Measurements from ENCODE around the gene PPP6R1. TPM values are rescaled to one million over a fixed set of nuclear protein-coding genes. Genes with fewer than 3 reads are reported as not detected.
"Not testable (repeated sequence)": the region's sequence is repeated elsewhere in the genome, so short reads cannot be mapped to it uniquely, and the experiment has no call there.

PPP6R1 gene
- total RNA-seq, 2 donors from 2014 or later = 260 to 492 TPM

DNA sequence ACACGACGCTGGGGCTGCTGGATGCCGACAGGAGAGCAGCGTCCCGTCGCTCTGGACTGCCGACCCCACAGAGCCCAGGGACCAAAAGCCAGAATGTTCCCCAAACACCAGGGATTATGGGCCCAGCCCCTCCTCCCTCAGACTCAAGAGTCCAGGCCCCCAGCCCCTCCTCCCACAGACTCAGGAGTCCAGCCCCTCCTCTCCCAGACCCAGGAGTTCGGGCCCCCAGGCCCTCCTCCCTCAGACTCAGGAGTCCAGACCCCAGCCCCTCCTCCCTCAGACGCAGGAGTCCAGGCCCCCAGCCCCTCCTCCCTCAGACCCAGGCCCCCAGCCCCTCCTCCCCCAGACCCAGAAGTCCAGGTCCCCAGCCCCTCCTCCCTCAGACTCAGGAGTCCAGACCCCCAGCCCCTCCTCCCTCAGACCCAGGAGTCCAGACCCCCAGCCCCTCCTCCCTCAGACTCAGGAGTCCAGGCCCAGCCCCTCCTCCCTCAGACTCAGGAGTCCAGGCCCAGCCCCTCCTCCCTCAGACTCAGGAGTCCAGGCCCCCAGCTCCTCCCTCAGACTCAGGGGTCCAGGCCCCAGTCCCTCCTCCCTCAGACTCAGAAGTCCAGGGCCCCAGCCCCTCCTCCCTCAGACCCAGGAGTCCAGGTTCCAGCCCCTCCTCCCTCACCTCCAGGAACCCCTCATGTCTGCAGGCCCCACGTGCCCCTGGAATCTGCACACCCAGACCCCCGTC, 34.0 kb downstream of the PPP6R1 start:
- DNase-seq (ENCODE audit: low spot score); H3K27me3 Mint-ChIP-seq; H3K9me3 Mint-ChIP-seq; H3K4me3 Mint-ChIP-seq; ATAC-seq: not testable (repeated sequence)
- Mint-ChIP-seq H3K27ac (peak overlapping the region in 1 of 2 donors; percentile 12), H3K4me1 (ENCODE audit: low read depth in 2 of 2) (peaks cover 0 to 15% of the 10 kb centered on the region in 2 donors), H3K36me3 (peaks cover 11% of the 10 kb centered on the region)

DNA sequence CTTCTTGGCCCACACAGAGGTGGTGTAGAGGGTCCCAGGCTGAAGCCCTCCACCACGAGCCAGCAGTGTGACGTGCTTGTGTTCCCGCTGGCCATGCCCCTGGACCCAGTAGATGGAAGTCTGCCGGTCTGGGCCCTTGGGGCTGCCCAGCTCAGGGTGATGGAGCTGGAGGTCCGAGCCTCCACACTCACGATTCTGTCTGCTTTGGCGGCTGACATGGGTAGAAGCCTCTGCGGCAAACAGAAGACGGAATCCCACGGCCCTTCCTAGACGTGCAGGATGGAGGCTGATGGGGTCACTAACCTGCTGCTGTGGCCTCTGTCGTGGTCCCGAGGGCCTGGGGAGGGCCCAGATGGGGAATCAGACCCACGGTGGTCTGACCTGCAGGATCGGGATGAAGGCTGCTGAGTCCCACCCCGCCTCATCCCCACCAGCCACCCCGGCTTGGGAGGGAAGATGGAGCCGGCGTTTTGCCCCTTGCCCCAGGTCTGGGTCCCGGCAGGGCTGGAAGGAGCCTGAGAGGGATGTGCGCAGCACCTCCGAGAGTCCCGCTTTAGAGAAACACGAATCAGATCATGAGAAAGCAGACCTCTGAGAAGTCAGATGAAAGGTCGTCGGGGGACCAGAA, 34.7 kb downstream of the PPP6R1 start:
- peaks cover 11% of the 10 kb centered on the region for H3K36me3 Mint-ChIP-seq
- peaks cover 0 to 15% of the 10 kb centered on the region in 2 donors for H3K4me1 Mint-ChIP-seq (ENCODE audit: low read depth in 2 of 2)
- H3K27me3 Mint-ChIP-seq = no peaks in the 10 kb centered on the region
- no peak overlapping the region for H3K27ac Mint-ChIP-seq
- DNase-seq (ENCODE audit: low spot score) = no peak
- no peak for ATAC-seq
- H3K9me3 Mint-ChIP-seq = no peaks in the 10 kb centered on the region
- H3K4me3 Mint-ChIP-seq = no peak overlapping the region

GRCh38 chr19:55223291-55224037, 35.4 kb downstream of the PPP6R1 start:
- H3K9me3 Mint-ChIP-seq = no peaks in the 10 kb centered on the region
- H3K27me3 Mint-ChIP-seq = no peaks in the 10 kb centered on the region
- H3K27ac Mint-ChIP-seq = no peak overlapping the region
- H3K36me3 Mint-ChIP-seq = peaks cover 11% of the 10 kb centered on the region
- ATAC-seq = peak in 1 of 2 donors; percentile 5
- peaks cover 0 to 15% of the 10 kb centered on the region in 2 donors for H3K4me1 Mint-ChIP-seq (ENCODE audit: low read depth in 2 of 2)
- no peak for DNase-seq (ENCODE audit: low spot score)
- no peak overlapping the region for H3K4me3 Mint-ChIP-seq

DNA sequence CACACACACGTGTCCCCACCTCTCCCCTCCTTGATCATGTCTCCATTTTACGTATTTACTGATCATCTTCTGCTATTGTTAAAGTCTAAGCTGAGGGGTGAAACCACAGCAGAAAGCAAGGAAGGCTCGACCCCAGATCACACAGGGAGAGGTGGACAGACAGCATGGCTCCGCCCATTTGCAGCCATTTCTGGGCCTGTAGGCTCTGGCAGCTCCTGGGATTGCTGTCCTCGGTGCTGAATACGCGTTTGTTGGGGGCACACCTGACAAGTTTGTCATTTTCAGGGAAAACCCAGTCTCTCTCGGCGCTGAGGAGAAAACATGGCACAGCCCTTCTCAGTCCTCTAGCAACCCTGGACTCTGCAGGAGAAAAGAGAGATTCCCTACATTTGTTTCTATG, 38.3 kb downstream of the PPP6R1 start:
- ATAC-seq (no peak), DNase-seq (ENCODE audit: low spot score) (no peak)
- Mint-ChIP-seq H3K4me3 (no peak overlapping the region), H3K36me3 (peaks cover 11% of the 10 kb centered on the region), H3K4me1 (ENCODE audit: low read depth in 2 of 2) (peaks cover 11 to 19% of the 10 kb centered on the region in 2 donors), H3K9me3 (no peaks in the 10 kb centered on the region), H3K27me3 (peaks cover 4 to 8% of the 10 kb centered on the region in 2 donors), H3K27ac (no peak overlapping the region)

GRCh38 chr19:55216461-55217198, 42.2 kb downstream of the PPP6R1 start:
- H3K27me3 Mint-ChIP-seq = peaks cover 7 to 19% of the 10 kb centered on the region in 2 donors
- ATAC-seq (peak; percentile 55 to 71), DNase-seq (ENCODE audit: low spot score) (no peak)
- H3K27ac Mint-ChIP-seq = peak overlapping the region in 1 of 2 donors; percentile 45
- peaks cover 3% of the 10 kb centered on the region for H3K9me3 Mint-ChIP-seq
- H3K4me3 Mint-ChIP-seq = peak overlapping the region; percentile 45
- peaks cover 9% of the 10 kb centered on the region for H3K36me3 Mint-ChIP-seq
- H3K4me1 Mint-ChIP-seq (ENCODE audit: low read depth in 2 of 2) = peaks cover 11 to 22% of the 10 kb centered on the region in 2 donors

DNA sequence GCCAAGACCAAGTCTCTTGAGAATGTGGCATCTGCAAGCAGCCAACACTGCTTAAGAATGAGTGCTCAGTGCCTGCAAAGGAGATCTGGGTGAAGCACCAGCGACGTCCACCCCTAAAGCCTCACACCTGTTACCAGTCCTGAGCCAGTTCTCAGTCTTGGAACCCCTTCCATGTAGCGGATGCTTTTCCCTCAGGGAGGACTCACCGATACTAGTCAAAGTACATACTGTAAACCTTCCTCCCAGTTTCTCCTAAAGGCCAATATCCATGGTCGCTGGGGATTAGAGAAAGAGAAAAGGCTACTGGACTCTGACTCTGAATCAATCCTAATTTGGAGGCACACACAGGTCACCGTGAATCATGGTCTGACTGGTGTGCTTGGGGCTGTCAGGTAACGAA, 45.3 kb downstream of the PPP6R1 start:
- DNase-seq (ENCODE audit: low spot score) (no peak), ATAC-seq (no peak)
- H3K4me1 Mint-ChIP-seq (ENCODE audit: low read depth in 2 of 2) = peaks cover 11 to 19% of the 10 kb centered on the region in 2 donors
- H3K4me3 Mint-ChIP-seq = no peak overlapping the region
- peaks cover 7 to 21% of the 10 kb centered on the region in 2 donors for H3K27me3 Mint-ChIP-seq
- H3K9me3 Mint-ChIP-seq = peaks cover 3% of the 10 kb centered on the region
- H3K27ac Mint-ChIP-seq = no peak overlapping the region
- no peaks in the 10 kb centered on the region for H3K36me3 Mint-ChIP-seq

DNA sequence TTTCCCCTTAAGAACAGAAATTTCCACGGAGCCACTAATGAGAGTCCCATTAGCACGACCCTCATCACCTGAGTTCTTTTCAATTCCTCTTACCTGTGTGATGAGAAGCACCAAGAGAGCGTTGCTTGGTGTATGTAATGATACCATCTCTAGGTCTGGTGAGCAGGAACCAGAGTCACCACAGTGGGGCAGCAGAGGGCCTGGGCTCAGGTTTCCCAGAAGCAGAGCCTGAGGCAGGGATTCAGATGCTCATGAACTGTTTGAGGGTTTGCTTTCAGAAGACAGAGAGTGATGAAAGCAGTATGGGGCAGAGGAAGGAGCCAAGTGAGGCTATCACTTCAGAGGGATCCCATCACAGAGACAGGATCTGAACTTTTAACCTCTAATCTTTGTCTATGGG, 46.4 kb downstream of the PPP6R1 start:
- H3K27me3 Mint-ChIP-seq = peaks cover 7 to 21% of the 10 kb centered on the region in 2 donors
- H3K9me3 Mint-ChIP-seq = peaks cover 3% of the 10 kb centered on the region
- no peaks in the 10 kb centered on the region for H3K36me3 Mint-ChIP-seq
- no peak overlapping the region for H3K4me3 Mint-ChIP-seq
- H3K27ac Mint-ChIP-seq = no peak overlapping the region
- H3K4me1 Mint-ChIP-seq (ENCODE audit: low read depth in 2 of 2) = peaks cover 11 to 19% of the 10 kb centered on the region in 2 donors
- ATAC-seq (peak; percentile 63 to 71), DNase-seq (ENCODE audit: low spot score) (peak; percentile 71)

DNA sequence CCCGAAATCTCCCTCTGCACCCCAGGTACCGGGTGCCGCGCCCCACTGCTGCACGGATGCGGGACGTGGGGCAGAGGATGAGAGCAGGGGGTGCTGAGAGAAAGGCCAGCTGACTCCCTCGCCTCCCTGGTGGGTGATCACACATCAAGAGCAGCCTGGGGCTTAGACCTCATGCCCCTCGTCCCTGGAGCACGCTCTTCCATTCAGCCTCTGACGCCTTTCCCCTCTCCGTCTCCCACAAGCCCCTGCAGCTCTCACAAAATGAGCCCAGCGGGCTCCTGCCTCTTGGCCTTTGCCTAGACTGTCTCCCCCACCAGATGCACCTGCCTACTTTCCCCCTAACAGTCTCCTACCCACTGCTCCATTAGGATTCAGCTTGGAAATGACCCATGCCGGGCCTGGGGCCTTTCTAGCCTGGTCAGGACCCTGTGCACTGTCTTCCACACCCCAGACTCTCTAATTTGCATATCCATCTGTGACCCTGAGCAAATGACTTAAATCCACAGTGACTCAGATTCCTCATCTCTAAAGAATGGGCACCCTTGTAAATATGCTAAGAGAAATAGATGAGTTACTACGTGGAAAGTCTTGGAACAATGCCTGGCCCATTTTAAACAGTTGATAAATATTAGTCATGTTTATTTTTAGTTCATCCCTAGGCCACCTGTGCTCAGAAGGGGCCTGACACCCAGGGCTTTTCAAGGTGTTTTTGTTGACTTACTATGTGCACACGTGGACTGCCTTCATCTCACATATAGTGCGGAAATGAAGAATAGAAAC, 48.9 kb downstream of the PPP6R1 start:
- peaks cover 3% of the 10 kb centered on the region for H3K9me3 Mint-ChIP-seq
- H3K27me3 Mint-ChIP-seq = peaks cover 5 to 17% of the 10 kb centered on the region in 2 donors
- peaks cover 5 to 13% of the 10 kb centered on the region in 2 donors for H3K4me1 Mint-ChIP-seq (ENCODE audit: low read depth in 2 of 2)
- no peak for ATAC-seq
- no peak for DNase-seq (ENCODE audit: low spot score)
- no peaks in the 10 kb centered on the region for H3K36me3 Mint-ChIP-seq
- peak overlapping the region in 1 of 2 donors; percentile 19 for H3K27ac Mint-ChIP-seq
- no peak overlapping the region for H3K4me3 Mint-ChIP-seq

DNA sequence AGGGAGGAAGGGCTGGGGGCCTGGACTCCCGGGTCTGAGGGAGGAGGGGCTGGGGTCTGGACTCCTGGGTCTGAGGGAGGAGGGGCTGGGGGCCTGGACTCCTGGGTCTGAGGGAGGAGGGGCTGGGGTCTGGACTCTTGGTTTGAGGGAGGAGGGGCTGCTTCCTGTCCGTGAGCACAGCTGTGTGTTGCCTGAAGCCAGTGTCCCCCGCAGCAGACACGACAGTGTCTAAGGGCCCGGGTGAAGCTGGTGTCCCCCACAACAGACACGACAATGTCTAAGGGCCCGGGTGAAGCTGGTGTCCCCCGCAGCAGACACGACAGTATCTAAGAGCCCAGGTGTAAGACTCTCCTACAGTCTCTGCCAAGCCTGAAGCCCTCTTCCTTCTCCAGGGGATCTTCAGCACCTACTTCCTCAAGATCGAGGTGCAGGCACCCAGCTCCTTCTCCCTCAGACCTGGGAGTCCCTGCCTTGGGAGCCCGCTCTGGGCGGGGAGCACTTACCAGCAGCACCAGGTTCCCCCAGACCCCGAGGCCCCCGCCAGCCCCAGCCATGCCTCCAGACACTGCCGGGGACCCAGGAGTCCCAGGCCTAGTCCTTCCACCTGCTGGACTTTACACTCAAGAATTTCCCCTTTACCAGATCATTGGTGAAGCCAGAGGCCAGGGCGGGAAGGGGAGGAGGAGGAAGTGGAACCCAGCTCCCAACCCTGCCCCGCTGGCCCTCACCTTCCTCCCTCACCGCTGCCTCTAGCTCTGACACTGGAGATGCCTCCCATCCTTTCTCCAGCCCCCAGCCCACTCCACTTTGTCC, 49.7 kb downstream of the PPP6R1 start, which contains the start of gene PTPRH:
Gene PTPRH, minus strand, starts transcription at position 622 of the 813 bp plus-strand sequence. Its CDS starts 68 bp downstream, at position 554.
- no peak within 1 kb of the TSS for H3K4me3 Mint-ChIP-seq
- ATAC-seq (no peak), DNase-seq (ENCODE audit: low spot score) (no peak)
- H3K36me3 Mint-ChIP-seq = no peaks in the 10 kb centered on the region
- peaks cover 5 to 20% of the 10 kb centered on the region in 2 donors for H3K27me3 Mint-ChIP-seq
- H3K27ac Mint-ChIP-seq = peak within 1 kb of the TSS in 1 of 2 donors; percentile 19
- peaks cover 5 to 11% of the 10 kb centered on the region in 2 donors for H3K4me1 Mint-ChIP-seq (ENCODE audit: low read depth in 2 of 2)
- peaks cover 3% of the 10 kb centered on the region for H3K9me3 Mint-ChIP-seq

DNA sequence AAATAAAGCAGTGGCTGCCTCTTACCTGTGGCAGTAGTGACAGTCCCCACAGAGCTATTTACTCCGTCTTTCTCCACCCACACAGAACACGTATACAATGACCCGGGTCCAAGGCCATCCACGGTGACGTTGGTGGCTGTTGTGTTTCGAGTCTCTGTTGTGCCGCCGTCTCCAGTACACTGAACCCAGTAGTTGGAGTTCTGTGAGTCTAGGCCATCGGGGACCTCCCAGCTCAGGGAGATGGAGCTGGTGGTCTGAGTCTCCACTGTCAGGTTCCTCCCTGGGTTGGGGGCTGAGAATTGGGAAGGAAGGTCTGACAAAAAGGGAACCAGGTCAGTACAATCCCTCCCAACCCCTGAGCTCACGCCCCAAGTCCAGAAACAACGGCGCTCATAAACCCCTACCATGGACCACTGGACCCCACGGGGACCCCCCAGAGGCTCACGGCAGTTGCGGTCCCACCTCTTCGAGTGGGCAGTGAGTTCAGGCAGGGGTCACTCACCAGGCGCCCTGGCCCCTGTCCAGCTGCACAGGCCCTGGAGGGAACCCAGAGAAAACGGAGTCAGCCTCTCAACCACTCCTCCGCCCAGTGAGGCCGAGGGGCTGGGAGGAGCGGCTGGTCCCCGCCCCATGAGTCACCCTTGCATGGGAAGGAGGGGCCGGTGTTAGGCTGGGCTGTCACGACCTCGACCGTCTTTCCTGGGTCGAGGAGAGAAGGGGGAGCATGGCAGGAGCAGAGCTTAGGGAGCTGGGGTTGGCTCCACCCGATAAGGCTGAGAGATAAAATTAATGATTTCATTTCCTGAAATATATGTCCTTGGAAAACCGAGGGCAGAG, 51.9 kb downstream of the PPP6R1 start:
- DNase-seq (ENCODE audit: low spot score) (peak; percentile 72), ATAC-seq (peak; percentile 82 to 88)
- Mint-ChIP-seq H3K36me3 (no peaks in the 10 kb centered on the region), H3K27ac (peak overlapping the region in 1 of 2 donors; percentile 10), H3K4me3 (peak overlapping the region; percentile 58), H3K27me3 (peaks cover 5 to 15% of the 10 kb centered on the region in 2 donors), H3K9me3 (no peaks in the 10 kb centered on the region), H3K4me1 (ENCODE audit: low read depth in 2 of 2) (peaks cover 5 to 8% of the 10 kb centered on the region in 2 donors)

- H3K9me3 Mint-ChIP-seq; DNase-seq (ENCODE audit: low spot score); H3K4me1 Mint-ChIP-seq (ENCODE audit: low read depth in 2 of 2); H3K4me3 Mint-ChIP-seq; H3K27ac Mint-ChIP-seq; H3K36me3 Mint-ChIP-seq; ATAC-seq: not testable (repeated sequence)
- H3K27me3 Mint-ChIP-seq = peaks cover 16 to 26% of the 10 kb centered on the region in 2 donors
These were observed 56.6 kb downstream of the PPP6R1 start for GRCh38 chr19:55202199-55202598.

Data from natural killer cell treated with Interleukin-12 subunit alpha and Interleukin-12 subunit beta and Interleukin-15 and Interleukin-18, amount 100 ng/mL, for 72 hours (primary cell).